Prostate gland (tissue), 2 donors: ENCODE results near the gene PLCB3. TPM values are rescaled to one million over a fixed set of nuclear protein-coding genes. Genes with fewer than 3 reads are reported as not detected.

Experiments used
- DNase-seq: peaks from one replicate; pipeline ENCODE4 v3.0.0-alpha.2; 2019; ENCODE audit warnings: low spot score
- H3K27ac ChIP-seq, 2 donors: fragments of 200-600 bp; sonication (generic); 2 replicates each; pipeline ENCODE4 v1.5.1; 2017 to 2019
- H3K27me3 ChIP-seq: fragments of 200-600 bp; sonication (generic); replicated peaks from 2 replicates; pipeline ENCODE4 v1.5.1; 2019; ENCODE audit not compliant: insufficient read depth
- H3K36me3 ChIP-seq, 2 donors: fragments of 200-600 bp; sonication (generic); 1 replicate in 1 of 2; 2 replicates in 1 of 2; pipeline versions ENCODE4 v1.5.1 to v1.8.1; 2017 to 2019
- H3K4me1 ChIP-seq: fragments of 200-600 bp; sonication (generic); replicated peaks from 2 replicates; pipeline ENCODE4 v1.5.1; 2019
- H3K4me3 ChIP-seq, 2 donors: fragments of 200-600 bp; sonication (generic); 2 replicates each; pipeline ENCODE4 v1.5.1; 2017 to 2019
- H3K9me3 ChIP-seq: fragments of 200-600 bp; sonication (generic); 2 replicates; pipeline ENCODE4 v1.5.1; 2017
- POLR2A ChIP-seq: fragments of 450-650 bp; IDR thresholded peaks from one replicate; pipeline ENCODE4 v1.6.1; 2016; ENCODE audit warnings: antibody characterized with exemption, mild to moderate bottlenecking
- POLR2AphosphoS5 ChIP-seq: sonication (generic); formaldehyde crosslinking; IDR thresholded peaks from one replicate; pipeline ENCODE4 v1.6.1; 2017; ENCODE audit warnings: antibody characterized with exemption
- WGBS: methylation state at CpG from one replicate; pipeline ENCODE4 v1.1.5; 2018; 5-methylcytosine and 5-hydroxymethylcytosine counted together
- intact Hi-C: fragments of 100-400 bp; cut with DNase I; formaldehyde crosslinking; loops from one replicate; pipeline ENCODE4 v1.14.2; 2022
- total RNA-seq, 2 donors: library from RNA; depleted of rRNA; stranded (reverse); fragments of >200 nt; gene quantifications; one replicate each; pipeline ENCODE4 v1.1.0, GENCODE V29; 2016
- TF ChIP-seq, protein P1 (sequence below), 4 experiments: fragments of 200-600 bp in 2 of 4; fragments of 450-650 bp in 2 of 4; sonication (generic) in 2 of 4; IDR thresholded peaks; 1 replicate in 3 of 4; 2 replicates in 1 of 4; pipeline ENCODE4 v1.5.1; 2016 to 2019; ENCODE audit warnings: antibody characterized with exemption in 4 of 4, mild to moderate bottlenecking in 2 of 4, moderate library complexity in 2 of 4

The PLCB3 gene
- total RNA-seq, 2 donors from 2014 or later = 26.3 to 43.1 TPM

GRCh38 chr11:64220271-64220670, 31.1 kb upstream of the PLCB3 start:
- Histone ChIP-seq H3K36me3 (no peaks in the 10 kb centered on the region), H3K27me3 (no peaks in the 10 kb centered on the region), H3K27ac (no peak overlapping the region), H3K9me3 (no peaks in the 10 kb centered on the region), H3K4me1 (no peaks in the 10 kb centered on the region), H3K4me3 (no peak overlapping the region)
- DNase-seq = no peak
- TF ChIP-seq POLR2AphosphoS5 (no peak), POLR2A (no peak)
- TF ChIP-seq, protein P1, sequence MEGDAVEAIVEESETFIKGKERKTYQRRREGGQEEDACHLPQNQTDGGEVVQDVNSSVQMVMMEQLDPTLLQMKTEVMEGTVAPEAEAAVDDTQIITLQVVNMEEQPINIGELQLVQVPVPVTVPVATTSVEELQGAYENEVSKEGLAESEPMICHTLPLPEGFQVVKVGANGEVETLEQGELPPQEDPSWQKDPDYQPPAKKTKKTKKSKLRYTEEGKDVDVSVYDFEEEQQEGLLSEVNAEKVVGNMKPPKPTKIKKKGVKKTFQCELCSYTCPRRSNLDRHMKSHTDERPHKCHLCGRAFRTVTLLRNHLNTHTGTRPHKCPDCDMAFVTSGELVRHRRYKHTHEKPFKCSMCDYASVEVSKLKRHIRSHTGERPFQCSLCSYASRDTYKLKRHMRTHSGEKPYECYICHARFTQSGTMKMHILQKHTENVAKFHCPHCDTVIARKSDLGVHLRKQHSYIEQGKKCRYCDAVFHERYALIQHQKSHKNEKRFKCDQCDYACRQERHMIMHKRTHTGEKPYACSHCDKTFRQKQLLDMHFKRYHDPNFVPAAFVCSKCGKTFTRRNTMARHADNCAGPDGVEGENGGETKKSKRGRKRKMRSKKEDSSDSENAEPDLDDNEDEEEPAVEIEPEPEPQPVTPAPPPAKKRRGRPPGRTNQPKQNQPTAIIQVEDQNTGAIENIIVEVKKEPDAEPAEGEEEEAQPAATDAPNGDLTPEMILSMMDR (IDR thresholded peaks at IDR 0.05) = no peak
- intact Hi-C loops = no loop called here
- 87% methylated on average over 17 of the region's 17 CpGs for WGBS

GRCh38 chr11:64220798-64221197, 30.5 kb upstream of the PLCB3 start:
- intact Hi-C loops = no loop called here
- no peak for DNase-seq
- Histone ChIP-seq H3K9me3 (no peaks in the 10 kb centered on the region), H3K4me3 (no peak overlapping the region), H3K27me3 (no peaks in the 10 kb centered on the region), H3K36me3 (no peaks in the 10 kb centered on the region), H3K27ac (no peak overlapping the region), H3K4me1 (no peaks in the 10 kb centered on the region)
- 82% methylated on average over 7 of the region's 14 CpGs for WGBS
- TF ChIP-seq POLR2AphosphoS5 (no peak), POLR2A (no peak)
- TF ChIP-seq, protein P1 (IDR thresholded peaks at IDR 0.05) = no peak

GRCh38 chr11:64222651-64223000, 28.7 kb upstream of the PLCB3 start:
- DNase-seq = no peak
- Histone ChIP-seq H3K4me1 (peaks cover 12% of the 10 kb centered on the region), H3K9me3 (no peaks in the 10 kb centered on the region), H3K27ac (no peak overlapping the region), H3K27me3 (no peaks in the 10 kb centered on the region), H3K4me3 (no peak overlapping the region), H3K36me3 (no peaks in the 10 kb centered on the region)
- TF ChIP-seq POLR2A (no peak), POLR2AphosphoS5 (no peak)
- TF ChIP-seq, protein P1 (IDR thresholded peaks at IDR 0.05) = no peak
- WGBS = 65% methylated on average over 9 of the region's 9 CpGs
- intact Hi-C loops = no loop called here

DNA sequence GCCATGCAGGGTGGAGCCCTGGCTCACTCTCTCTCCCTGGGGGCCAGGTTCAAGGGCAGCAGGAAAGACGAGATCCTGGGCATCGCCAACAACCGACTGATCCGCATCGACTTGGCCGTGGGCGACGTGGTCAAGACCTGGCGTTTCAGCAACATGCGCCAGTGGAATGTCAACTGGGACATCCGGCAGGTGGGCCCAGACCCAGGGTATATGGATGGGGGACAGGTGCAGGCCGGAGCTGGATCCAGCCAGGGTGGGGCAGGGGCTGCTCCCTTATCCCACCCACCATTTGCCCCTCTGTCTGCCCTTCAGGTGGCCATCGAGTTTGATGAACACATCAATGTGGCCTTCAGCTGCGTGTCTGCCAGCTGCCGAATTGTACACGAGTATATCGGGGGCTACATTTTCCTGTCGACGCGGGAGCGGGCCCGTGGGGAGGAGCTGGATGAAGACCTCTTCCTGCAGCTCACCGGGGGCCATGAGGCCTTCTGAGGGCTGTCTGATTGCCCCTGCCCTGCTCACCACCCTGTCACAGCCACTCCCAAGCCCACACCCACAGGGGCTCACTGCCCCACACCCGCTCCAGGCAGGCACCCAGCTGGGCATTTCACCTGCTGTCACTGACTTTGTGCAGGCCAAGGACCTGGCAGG, 28.2 kb upstream of the PLCB3 start:
- H3K27ac ChIP-seq = no peak overlapping the region
- TF ChIP-seq POLR2A = no peak
- no peak for TF ChIP-seq POLR2AphosphoS5
- TF ChIP-seq, protein P1 (IDR thresholded peaks at IDR 0.05) = no peak
- no peak overlapping the region for H3K4me3 ChIP-seq
- 86% methylated on average over 24 of the region's 24 CpGs for WGBS
- H3K4me1 ChIP-seq = peaks cover 12% of the 10 kb centered on the region
- intact Hi-C loops = no loop called here
- DNase-seq = no peak
- H3K36me3 ChIP-seq = no peaks in the 10 kb centered on the region
- H3K9me3 ChIP-seq = no peaks in the 10 kb centered on the region
- no peaks in the 10 kb centered on the region for H3K27me3 ChIP-seq

DNA sequence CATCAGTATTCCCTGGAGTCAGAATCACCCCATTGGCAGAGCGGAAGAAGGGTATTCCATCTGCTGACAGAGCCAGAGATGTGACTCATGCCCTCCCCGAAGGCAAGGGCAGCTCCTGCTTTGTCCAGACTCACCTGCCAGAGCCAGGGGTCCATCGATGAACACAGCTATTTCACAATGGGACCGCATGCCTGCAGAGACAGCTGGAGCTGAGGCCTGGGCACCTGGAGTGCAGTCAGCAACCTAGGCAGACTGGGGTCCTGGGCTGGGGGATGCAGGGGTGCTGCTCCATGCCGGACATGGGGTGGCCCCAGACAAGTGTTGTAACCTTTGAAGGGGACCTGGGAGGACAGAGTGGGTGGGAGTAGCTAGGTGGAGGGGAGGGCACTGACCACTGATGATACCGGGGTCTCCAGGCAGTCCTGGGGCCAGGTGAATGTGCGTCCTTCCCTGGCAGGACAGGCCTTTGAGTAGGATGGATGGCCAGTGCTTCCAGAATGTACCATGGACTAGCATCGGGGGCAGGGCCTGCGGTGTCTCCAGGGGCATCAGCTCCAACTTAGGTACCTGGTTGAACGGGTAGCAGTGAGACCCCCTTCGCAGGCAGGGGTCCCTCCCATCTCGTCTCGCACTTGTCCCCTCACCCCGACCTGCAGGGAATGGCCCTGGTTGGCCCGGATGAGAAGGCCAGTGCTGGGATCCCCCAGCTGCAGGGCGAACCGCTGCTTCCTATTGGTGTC, 27.0 kb upstream of the PLCB3 start:
- DNase-seq = no peak
- H3K36me3 ChIP-seq = no peaks in the 10 kb centered on the region
- H3K4me3 ChIP-seq = no peak overlapping the region
- WGBS = 85% methylated on average over 7 of the region's 17 CpGs
- TF ChIP-seq, protein P1 (IDR thresholded peaks at IDR 0.05) = no peak
- no peak for TF ChIP-seq POLR2A
- TF ChIP-seq POLR2AphosphoS5 = no peak
- H3K9me3 ChIP-seq = no peaks in the 10 kb centered on the region
- H3K27ac ChIP-seq = no peak overlapping the region
- no peaks in the 10 kb centered on the region for H3K27me3 ChIP-seq
- peaks cover 14% of the 10 kb centered on the region for H3K4me1 ChIP-seq
- intact Hi-C loops = no loop called here
